CD14-positive monocyte (primary cell): Measurements from ENCODE around the gene SIPA1. TPM values are rescaled to one million over a fixed set of nuclear protein-coding genes. Genes with fewer than 3 reads are reported as not detected.
A peak's percentile ranks its signal among the peaks of the same experiment; 100 is the strongest.

Experiments used
- DNase-seq, 3 donors: peaks; one replicate each; pipeline ENCODE4 v3.0.0-alpha.2; 2011 to 2022
- H2AFZ ChIP-seq: 2 replicates; pipeline ENCODE4 v1.6.0; 2012; ENCODE audit warnings: mild to moderate bottlenecking, low read depth, low read length, inconsistent platforms; ENCODE audit not compliant: insufficient read depth, poor library complexity, severe bottlenecking
- H3K27ac ChIP-seq, 2 donors: 1 replicate in 1 of 2; 2 replicates in 1 of 2; pipeline ENCODE4 v1.5.1; 2012 to 2013; ENCODE audit warnings: low read length in 2 of 2, control low read depth in 1 of 2, inconsistent platforms in 1 of 2, low read depth in 1 of 2, mild to moderate bottlenecking in 1 of 2
- H3K27me3 ChIP-seq, 2 donors: one replicate each; pipeline versions ENCODE4 v1.6.0 to v1.6.1; 2011 to 2013; ENCODE audit warnings: low read length in 2 of 2; ENCODE audit not compliant: control insufficient read depth in 2 of 2, insufficient read depth in 2 of 2
- H3K36me3 ChIP-seq, 2 donors: replicated peaks in 1 of 2; 1 replicate in 1 of 2; 2 replicates in 1 of 2; pipeline versions ENCODE4 v1.5.1 to v1.6.1; 2012 to 2013; ENCODE audit warnings: low read length in 2 of 2, control low read depth in 1 of 2, inconsistent platforms in 1 of 2, mild to moderate bottlenecking in 1 of 2; ENCODE audit not compliant: insufficient read depth in 2 of 2, control insufficient read depth in 1 of 2
- H3K4me1 ChIP-seq, 2 donors: 1 replicate in 1 of 2; 2 replicates in 1 of 2; pipeline versions ENCODE4 v1.5.1 to v1.6.1; 2012 to 2013; ENCODE audit warnings: low read length in 2 of 2, control low read depth in 1 of 2, inconsistent platforms in 1 of 2, mild to moderate bottlenecking in 1 of 2, moderate library complexity in 1 of 2; ENCODE audit not compliant: insufficient read depth in 2 of 2, control insufficient read depth in 1 of 2
- H3K4me2 ChIP-seq: replicated peaks from 2 replicates; pipeline ENCODE3; 2012; ENCODE audit warnings: low read length, moderate library complexity, mild to moderate bottlenecking; ENCODE audit not compliant: poor library complexity, severe bottlenecking; ENCODE audit errors: extremely low read depth
- H3K4me3 ChIP-seq, 3 experiments: fragments of 200-600 bp in 1 of 3; sonication (generic) in 1 of 3; replicated peaks in 1 of 3; 1 replicate in 2 of 3; 2 replicates in 1 of 3; pipeline ENCODE4 v1.5.1; 2011 to 2013; ENCODE audit warnings: low read length in 3 of 3, mild to moderate bottlenecking in 3 of 3, control low read depth in 2 of 3, low read depth in 2 of 3, inconsistent platforms in 1 of 3, moderate library complexity in 1 of 3
- H3K79me2 ChIP-seq: 2 replicates; pipeline ENCODE4 v1.6.0; 2012; ENCODE audit warnings: mild to moderate bottlenecking, control low read depth, inconsistent platforms, low read length, moderate library complexity; ENCODE audit not compliant: insufficient read depth
- H3K9ac ChIP-seq: 2 replicates; pipeline ENCODE4 v1.6.0; 2017; ENCODE audit warnings: low read length, mild to moderate bottlenecking; ENCODE audit not compliant: insufficient read depth, poor library complexity, severe bottlenecking
- H3K9me3 ChIP-seq, 2 donors: replicated peaks in 1 of 2; 1 replicate in 1 of 2; 2 replicates in 1 of 2; pipeline versions ENCODE4 v1.5.1 to v1.6.1; 2012 to 2013; ENCODE audit warnings: low read length in 2 of 2, control low read depth in 1 of 2; ENCODE audit not compliant: control insufficient read depth in 1 of 2, insufficient read depth in 1 of 2
- H4K20me1 ChIP-seq: 2 replicates; pipeline ENCODE4 v1.6.0; 2012; ENCODE audit warnings: mild to moderate bottlenecking, low read length, control low read depth, moderate library complexity; ENCODE audit not compliant: insufficient read depth
- H3K27ac Mint-ChIP-seq, 7 donors: one replicate each; pipeline ENCODE4 v1.8.0; 2020; ENCODE audit warnings: mild to moderate bottlenecking in 7 of 7, mixed read lengths in 7 of 7, moderate library complexity in 6 of 7, inconsistent platforms in 2 of 7
- H3K27me3 Mint-ChIP-seq, 3 donors: one replicate each; pipeline ENCODE4 v1.8.0; 2021 to 2022; ENCODE audit warnings: low read depth in 3 of 3, mild to moderate bottlenecking in 3 of 3, mixed read lengths in 3 of 3, moderate library complexity in 3 of 3, inconsistent platforms in 1 of 3
- H3K36me3 Mint-ChIP-seq, 2 donors: one replicate each; pipeline ENCODE4 v1.8.0; 2020; ENCODE audit warnings: mixed read lengths in 2 of 2, inconsistent platforms in 1 of 2, mild to moderate bottlenecking in 1 of 2
- H3K4me1 Mint-ChIP-seq: one replicate; pipeline ENCODE4 v1.8.0; 2020; ENCODE audit warnings: mild to moderate bottlenecking, mixed read lengths
- H3K4me3 Mint-ChIP-seq, 2 donors: one replicate each; pipeline ENCODE4 v1.8.0; 2020; ENCODE audit warnings: mild to moderate bottlenecking in 2 of 2, mixed read lengths in 2 of 2, moderate library complexity in 1 of 2
- H3K9me3 Mint-ChIP-seq, 7 donors: one replicate each; pipeline ENCODE4 v1.8.0; 2020 to 2022; ENCODE audit warnings: mixed read lengths in 7 of 7, mild to moderate bottlenecking in 6 of 7, moderate library complexity in 6 of 7, inconsistent platforms in 2 of 7
- CTCF ChIP-seq: fragments of 200-600 bp; IDR thresholded peaks from one replicate; pipeline ENCODE4 v1.8.0; 2022; ENCODE audit warnings: antibody characterized with exemption, mild to moderate bottlenecking
- WGBS: methylation state at CpG from one replicate; pipeline ENCODE4 v1.1.5; 2013; ENCODE audit warnings: missing lambda C conversion rate; ENCODE audit not compliant: insufficient coverage; 5-methylcytosine and 5-hydroxymethylcytosine counted together
- intact Hi-C, 2 donors: fragments of 100-400 bp; cut with micrococcal nuclease; formaldehyde crosslinking; loops; one replicate each; pipeline versions ENCODE4 v1.15.0 to v1.15.1; 2023
- polyA plus RNA-seq, 3 donors: library from polyadenylated mRNA; depleted of rRNA in 1 of 3; unstranded in 2 of 3; stranded (reverse) in 1 of 3; fragments of 300-500 nt in 2 of 3; fragments of >200 nt in 1 of 3; fragmentation: Illumina TruSeq in 2 of 3; gene quantifications; 1 replicate in 2 of 3; 2 replicates in 1 of 3; pipeline ENCODE4 v1.2.3, GENCODE V29; 2012 to 2021

Gene SIPA1
- polyA plus RNA-seq, 3 donors: 83.4 to 110 (median 86.5) TPM

GRCh38 chr11:65649656-65650546 is 12.0 kb downstream of the SIPA1 start:
- H3K27me3 ChIP-seq: no peaks in the 10 kb centered on the region
- Mint-ChIP-seq H3K27me3 (no peaks in the 10 kb centered on the region), H3K27ac (peak overlapping the region in 2 of 7 donors; percentile 50 to 74), H3K36me3 (peaks cover 62 to 74% of the 10 kb centered on the region in 2 donors), H3K9me3 (no peaks in the 10 kb centered on the region), H3K4me1 (peaks cover 40% of the 10 kb centered on the region), H3K4me3 (no peak overlapping the region)
- H2AFZ ChIP-seq: no peak overlapping the region
- H3K9ac ChIP-seq: no peak overlapping the region
- H3K79me2 ChIP-seq: peaks cover 21% of the 10 kb centered on the region
- WGBS: 93% methylated on average over 15 of the region's 16 CpGs
- DNase-seq: no peak
- H3K9me3 ChIP-seq: no peaks in the 10 kb centered on the region
- H4K20me1 ChIP-seq: peaks cover 79% of the 10 kb centered on the region
- peaks cover 38 to 52% of the 10 kb centered on the region in 2 donors for H3K4me1 ChIP-seq
- H3K4me3 ChIP-seq: no peak overlapping the region
- peaks cover 64 to 75% of the 10 kb centered on the region in 2 donors for H3K36me3 ChIP-seq
- intact Hi-C loops: loop anchor here in 1 of 2 donors (5.0 kb wide), 1 partner anchor 33 kb away; the partner anchor contains the start of gene PCNX3
- no peak overlapping the region for H3K4me2 ChIP-seq
- no peak overlapping the region for H3K27ac ChIP-seq
- no peak for TF ChIP-seq CTCF

- no peak for TF ChIP-seq CTCF
- Histone ChIP-seq H3K9ac (no peak overlapping the region), H3K4me2 (no peak overlapping the region), H3K4me3 (no peak overlapping the region), H3K36me3 (peaks cover 63 to 75% of the 10 kb centered on the region in 2 donors), H3K79me2 (peaks cover 21% of the 10 kb centered on the region), H3K4me1 (peaks cover 38 to 52% of the 10 kb centered on the region in 2 donors), H3K27ac (peak overlapping the region; percentile 83 to 97), H2AFZ (no peak overlapping the region), H4K20me1 (peaks cover 77% of the 10 kb centered on the region), H3K27me3 (no peaks in the 10 kb centered on the region), H3K9me3 (no peaks in the 10 kb centered on the region)
- Mint-ChIP-seq H3K4me3 (peak overlapping the region; percentile 16 to 50), H3K9me3 (no peaks in the 10 kb centered on the region), H3K4me1 (peaks cover 43% of the 10 kb centered on the region), H3K27me3 (no peaks in the 10 kb centered on the region), H3K27ac (peak overlapping the region in 4 of 7 donors; percentile 46 to 97 (median 73)), H3K36me3 (peaks cover 62 to 74% of the 10 kb centered on the region in 2 donors)
- WGBS: 76% methylated on average over 14 of the region's 20 CpGs
- intact Hi-C loops: loop anchor here in 1 of 2 donors (1.0 to 5.0 kb wide), 2 partner anchors 13 to 33 kb away; partner anchors contain the start of gene PCNX3
- no peak for DNase-seq
Measured at GRCh38 chr11:65650547-65651338, 12.8 kb downstream of the SIPA1 start.
